Activated naive CD8-positive, alpha-beta T cell (primary cell): ENCODE results near the gene ENPP1.
"Not testable (repeated sequence)": the region's sequence is repeated elsewhere in the genome, so short reads cannot be mapped to it uniquely, and the experiment has no call there.

Experiments used
- H3K27ac Mint-ChIP-seq: one replicate; pipeline ENCODE4 v1.8.0; 2021; ENCODE audit warnings: mixed read lengths
- H3K27me3 Mint-ChIP-seq: one replicate; pipeline ENCODE4 v1.8.0; 2021; ENCODE audit warnings: mixed read lengths
- H3K36me3 Mint-ChIP-seq: one replicate; pipeline ENCODE4 v1.8.0; 2021; ENCODE audit warnings: mixed read lengths
- H3K4me1 Mint-ChIP-seq: one replicate; pipeline ENCODE4 v1.8.0; 2021; ENCODE audit warnings: low read depth, mixed read lengths
- H3K4me3 Mint-ChIP-seq: one replicate; pipeline ENCODE4 v1.8.0; 2021; ENCODE audit warnings: mild to moderate bottlenecking, mixed read lengths
- H3K9me3 Mint-ChIP-seq: one replicate; pipeline ENCODE4 v1.8.0; 2021; ENCODE audit warnings: low read depth, mixed read lengths

Gene ENPP1

GRCh38 chr6:131897621-131898020 is 89.8 kb downstream of the ENPP1 start:
- H3K4me1 Mint-ChIP-seq = no peaks in the 10 kb centered on the region
- H3K4me3 Mint-ChIP-seq = no peak overlapping the region
- peaks cover 15% of the 10 kb centered on the region for H3K9me3 Mint-ChIP-seq
- no peaks in the 10 kb centered on the region for H3K36me3 Mint-ChIP-seq
- H3K27me3 Mint-ChIP-seq = peaks cover 12% of the 10 kb centered on the region
- H3K27ac Mint-ChIP-seq = no peak overlapping the region

- Mint-ChIP-seq H3K4me1 (no peaks in the 10 kb centered on the region), H3K27me3 (peaks cover 13% of the 10 kb centered on the region), H3K36me3 (no peaks in the 10 kb centered on the region), H3K27ac (no peak overlapping the region), H3K4me3 (no peak overlapping the region), H3K9me3 (peaks cover 15% of the 10 kb centered on the region)
These were observed 90.9 kb downstream of the ENPP1 start for GRCh38 chr6:131898718-131899117.

DNA sequence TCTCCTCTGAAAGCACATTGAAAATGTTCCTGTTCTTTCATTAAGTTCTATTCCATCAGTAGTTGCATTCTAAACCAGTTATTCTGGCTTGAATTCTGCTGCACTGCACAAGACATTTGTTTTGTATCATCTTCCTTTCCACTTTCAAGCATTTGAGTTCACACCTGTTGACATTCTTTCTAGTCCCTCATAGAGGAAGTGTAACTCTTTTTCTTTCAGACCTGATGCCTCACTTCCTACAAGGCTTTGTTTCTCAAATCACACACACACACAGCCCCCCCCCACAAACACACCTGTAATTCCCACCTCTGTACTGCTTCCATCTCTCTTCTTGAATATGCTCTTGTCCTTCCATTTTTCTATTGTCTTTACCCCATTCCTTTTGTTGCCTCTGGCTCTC is 92.4 kb downstream of the ENPP1 start:
- Mint-ChIP-seq H3K27ac (no peak overlapping the region), H3K4me1 (no peaks in the 10 kb centered on the region), H3K27me3 (peaks cover 10% of the 10 kb centered on the region), H3K9me3 (peaks cover 15% of the 10 kb centered on the region), H3K36me3 (no peaks in the 10 kb centered on the region), H3K4me3 (no peak overlapping the region)

DNA sequence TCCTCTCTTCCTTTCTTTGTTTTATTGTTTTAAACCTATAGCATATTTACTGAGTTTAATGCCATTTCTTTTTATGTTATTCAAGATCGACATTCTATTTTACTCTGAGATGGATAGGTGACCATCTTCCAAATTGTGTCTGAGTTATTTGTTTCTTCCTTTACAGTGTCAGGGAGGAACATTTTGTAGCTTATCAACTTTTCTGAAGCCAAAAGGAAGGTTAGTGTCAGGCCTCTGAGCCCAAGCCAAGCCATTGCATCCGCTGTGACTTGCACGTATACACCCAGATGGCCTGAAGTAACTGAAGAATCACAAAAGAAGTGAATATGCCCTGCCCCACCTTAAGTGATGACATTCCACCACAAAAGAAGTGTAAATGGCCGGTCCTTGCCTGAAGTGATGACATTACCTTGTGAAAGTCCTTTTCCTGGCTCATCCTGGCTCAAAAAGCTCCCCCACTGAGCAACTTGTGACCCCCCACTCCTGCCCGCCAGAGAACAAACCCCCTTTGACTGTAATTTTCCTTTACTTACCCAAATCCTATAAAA is 93.6 kb downstream of the ENPP1 start:
- H3K4me1 Mint-ChIP-seq, H3K4me3 Mint-ChIP-seq, H3K27ac Mint-ChIP-seq, H3K27me3 Mint-ChIP-seq, H3K36me3 Mint-ChIP-seq: not testable (repeated sequence)
- peaks cover 15% of the 10 kb centered on the region for H3K9me3 Mint-ChIP-seq

DNA sequence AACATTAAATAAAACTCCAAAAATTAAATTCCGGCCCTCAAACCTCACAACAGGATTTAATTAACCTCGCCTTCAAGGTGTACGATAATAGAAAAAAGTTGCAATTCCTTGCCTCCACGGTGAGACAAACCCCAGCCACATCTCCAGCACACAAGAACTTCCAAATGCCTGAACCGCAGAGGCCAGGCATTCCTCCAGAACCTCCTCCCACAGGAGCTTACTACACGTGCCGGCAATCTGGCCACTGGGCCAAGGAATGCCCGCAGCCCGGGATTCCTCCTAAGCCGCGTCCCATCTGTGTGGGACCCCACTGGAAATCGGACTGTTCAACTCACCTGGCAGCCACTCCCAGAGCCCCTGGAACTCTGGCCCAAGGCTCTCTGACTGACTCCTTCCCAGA is 95.9 kb downstream of the ENPP1 start:
- H3K4me1 Mint-ChIP-seq, H3K4me3 Mint-ChIP-seq, H3K9me3 Mint-ChIP-seq, H3K27ac Mint-ChIP-seq, H3K36me3 Mint-ChIP-seq, H3K27me3 Mint-ChIP-seq: not testable (repeated sequence)

- H3K4me1 Mint-ChIP-seq, H3K27me3 Mint-ChIP-seq, H3K36me3 Mint-ChIP-seq, H3K4me3 Mint-ChIP-seq, H3K27ac Mint-ChIP-seq, H3K9me3 Mint-ChIP-seq: not testable (repeated sequence)
These were observed 101.0 kb downstream of the ENPP1 start for GRCh38 chr6:131908787-131909186.

- H3K4me1 Mint-ChIP-seq = peaks cover 3% of the 10 kb centered on the region
- H3K4me3 Mint-ChIP-seq = no peak overlapping the region
- H3K27me3 Mint-ChIP-seq = peaks cover 10% of the 10 kb centered on the region
- H3K9me3 Mint-ChIP-seq = no peaks in the 10 kb centered on the region
- H3K27ac Mint-ChIP-seq = no peak overlapping the region
- H3K36me3 Mint-ChIP-seq = no peaks in the 10 kb centered on the region
These were observed 101.8 kb downstream of the ENPP1 start for GRCh38 chr6:131909408-131910218.

DNA sequence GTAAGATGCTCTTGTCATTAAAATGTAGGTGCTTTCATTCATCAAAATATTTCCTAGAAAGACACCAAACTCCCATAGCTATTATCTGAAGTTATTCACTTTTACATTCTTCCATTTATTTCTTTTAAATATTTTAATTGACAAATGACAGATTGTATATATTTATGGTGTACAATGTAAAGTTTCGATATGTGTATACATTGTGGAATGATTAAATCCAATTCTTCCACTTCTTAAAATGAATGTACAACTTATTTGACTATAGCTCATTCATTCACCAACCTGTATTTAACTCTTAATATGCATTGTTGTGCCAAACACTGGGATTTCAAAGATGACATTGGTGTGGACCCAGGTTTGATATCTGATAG is 102.4 kb downstream of the ENPP1 start:
- Mint-ChIP-seq H3K27ac (no peak overlapping the region), H3K36me3 (no peaks in the 10 kb centered on the region), H3K27me3 (peaks cover 10% of the 10 kb centered on the region), H3K4me3 (no peak overlapping the region), H3K4me1 (peaks cover 3% of the 10 kb centered on the region), H3K9me3 (no peaks in the 10 kb centered on the region)

DNA sequence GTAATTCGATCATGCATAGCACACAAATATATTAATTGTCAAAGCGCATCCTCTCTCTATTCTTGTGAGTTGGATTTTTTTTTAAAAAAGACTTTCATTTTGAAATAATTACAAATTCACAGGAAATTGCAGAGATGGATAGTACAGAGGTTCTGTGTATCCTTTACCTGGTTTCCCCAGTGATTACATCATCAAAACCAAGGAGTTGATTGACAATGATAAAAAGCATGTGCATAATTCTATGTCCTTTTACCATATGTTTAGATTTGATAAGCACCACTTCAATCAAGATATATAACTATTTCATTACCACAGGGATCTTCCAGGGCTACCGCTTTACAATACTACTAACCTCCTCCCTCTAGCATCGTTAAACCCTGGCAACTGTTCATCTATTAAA is 103.1 kb downstream of the ENPP1 start:
- H3K4me3 Mint-ChIP-seq = no peak overlapping the region
- no peaks in the 10 kb centered on the region for H3K36me3 Mint-ChIP-seq
- H3K27ac Mint-ChIP-seq = no peak overlapping the region
- H3K4me1 Mint-ChIP-seq = peaks cover 3% of the 10 kb centered on the region
- H3K27me3 Mint-ChIP-seq = peaks cover 10% of the 10 kb centered on the region
- H3K9me3 Mint-ChIP-seq = no peaks in the 10 kb centered on the region

- Mint-ChIP-seq H3K4me3 (no peak overlapping the region), H3K4me1 (peaks cover 8% of the 10 kb centered on the region), H3K9me3 (no peaks in the 10 kb centered on the region), H3K36me3 (no peaks in the 10 kb centered on the region), H3K27ac (no peak overlapping the region), H3K27me3 (peaks cover 16% of the 10 kb centered on the region)
These were observed 104.1 kb downstream of the ENPP1 start for GRCh38 chr6:131911951-131912350.

DNA sequence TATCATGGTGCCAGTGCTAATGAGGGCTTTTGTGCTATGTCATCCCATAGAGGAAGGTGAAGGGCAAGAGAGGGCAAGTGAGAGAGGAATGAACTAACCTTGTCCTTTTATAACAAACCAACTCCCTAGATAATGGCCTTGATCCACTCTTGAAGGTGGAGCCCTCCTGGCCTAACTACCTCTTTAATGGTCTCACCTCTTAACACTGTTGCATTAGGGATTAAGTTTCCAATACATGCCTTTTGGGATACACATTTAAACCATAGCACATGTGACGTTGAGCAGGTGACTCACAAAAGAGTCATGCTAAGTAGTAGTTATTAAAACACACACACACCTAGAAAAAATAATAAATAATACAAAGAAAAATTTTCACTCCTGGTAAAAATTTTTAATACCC is 106.4 kb downstream of the ENPP1 start:
- Mint-ChIP-seq H3K4me1 (peaks cover 15% of the 10 kb centered on the region), H3K36me3 (no peaks in the 10 kb centered on the region), H3K27ac (no peak overlapping the region), H3K27me3 (peaks cover 23% of the 10 kb centered on the region), H3K9me3 (no peaks in the 10 kb centered on the region), H3K4me3 (no peak overlapping the region)

DNA sequence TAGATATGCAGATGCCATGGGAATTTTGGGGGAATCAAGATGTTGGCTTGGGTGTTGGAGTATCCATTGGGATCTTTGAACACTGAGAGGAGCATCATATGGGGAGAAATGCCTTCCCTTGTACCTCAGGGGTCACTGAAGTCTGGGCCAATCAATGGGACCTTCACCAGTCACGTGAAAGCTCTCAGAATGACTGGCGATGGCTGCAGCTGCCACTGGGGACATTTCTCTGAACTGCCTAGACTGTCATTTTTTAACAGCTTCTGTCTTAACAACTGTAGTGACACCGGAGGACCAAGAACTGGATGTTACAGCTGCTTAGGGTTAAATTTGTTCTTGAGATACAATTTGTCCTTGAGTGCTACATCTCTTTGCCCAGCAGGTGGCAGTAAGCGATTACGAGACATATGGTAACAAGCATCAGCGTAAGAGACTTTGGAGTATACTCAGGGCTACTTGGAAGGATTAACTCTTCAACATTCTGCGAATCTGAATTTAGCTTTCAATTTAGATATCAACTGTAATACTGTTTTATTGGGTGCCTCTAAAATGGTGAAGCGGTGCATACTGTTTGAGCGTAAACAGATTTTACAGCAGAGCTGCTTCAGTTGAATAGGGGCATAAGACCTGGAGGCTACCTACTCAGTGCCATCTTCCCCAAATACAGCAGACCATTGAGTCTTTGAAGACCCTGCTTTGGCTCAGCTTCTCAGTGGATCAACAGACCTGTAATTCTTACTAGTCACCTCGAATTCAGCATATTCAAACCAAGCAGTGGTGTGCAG is 107.3 kb downstream of the ENPP1 start:
- H3K27me3 Mint-ChIP-seq = peaks cover 22% of the 10 kb centered on the region
- H3K36me3 Mint-ChIP-seq = no peaks in the 10 kb centered on the region
- H3K4me1 Mint-ChIP-seq = peaks cover 12% of the 10 kb centered on the region
- H3K27ac Mint-ChIP-seq = no peak overlapping the region
- H3K4me3 Mint-ChIP-seq = no peak overlapping the region
- H3K9me3 Mint-ChIP-seq = no peaks in the 10 kb centered on the region

DNA sequence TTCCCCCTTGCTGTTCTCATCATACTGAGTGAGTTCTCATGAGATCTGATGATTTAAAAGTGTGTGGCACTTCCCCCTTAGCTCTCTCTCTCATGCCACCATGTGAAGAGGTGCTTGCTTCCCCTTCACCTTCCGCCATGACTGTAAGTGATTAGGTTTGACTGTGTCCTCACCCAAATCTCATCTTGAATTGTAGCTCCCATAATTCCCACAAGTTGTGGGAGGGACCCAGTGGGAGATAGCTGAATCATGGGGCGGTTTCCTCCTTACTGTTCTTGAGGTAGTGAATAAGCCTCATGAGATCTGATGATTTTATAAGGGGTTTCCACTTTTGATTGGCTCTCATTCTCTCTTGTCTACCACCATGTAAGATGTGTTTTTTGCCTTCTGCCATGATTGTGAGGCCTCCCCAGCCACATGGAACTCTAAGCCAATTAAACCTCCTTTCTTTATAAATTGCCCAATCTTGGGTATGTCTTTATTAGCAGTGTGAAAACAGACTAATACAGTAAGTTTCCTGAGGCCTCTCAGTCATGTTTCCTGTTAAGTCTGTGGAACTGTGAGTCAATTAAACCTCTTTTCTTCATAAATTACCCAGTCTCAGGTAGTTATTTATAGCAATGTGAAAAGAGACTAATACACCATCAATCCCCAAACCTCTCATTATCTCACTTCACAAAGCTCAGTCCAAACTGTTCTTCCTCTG is 108.4 kb downstream of the ENPP1 start:
- not testable (repeated sequence) for H3K4me3 Mint-ChIP-seq, H3K27ac Mint-ChIP-seq, H3K36me3 Mint-ChIP-seq, H3K9me3 Mint-ChIP-seq
- peaks cover 22% of the 10 kb centered on the region for H3K27me3 Mint-ChIP-seq
- peaks cover 12% of the 10 kb centered on the region for H3K4me1 Mint-ChIP-seq

- no peaks in the 10 kb centered on the region for H3K36me3 Mint-ChIP-seq
- H3K27me3 Mint-ChIP-seq = peaks cover 22% of the 10 kb centered on the region
- H3K27ac Mint-ChIP-seq = no peak overlapping the region
- peaks cover 7% of the 10 kb centered on the region for H3K9me3 Mint-ChIP-seq
- H3K4me3 Mint-ChIP-seq = no peak overlapping the region
- peaks cover 12% of the 10 kb centered on the region for H3K4me1 Mint-ChIP-seq
These were observed 109.0 kb downstream of the ENPP1 start for GRCh38 chr6:131916847-131917246.

- Mint-ChIP-seq H3K4me1 (peaks cover 12% of the 10 kb centered on the region), H3K4me3 (no peak overlapping the region), H3K36me3 (no peaks in the 10 kb centered on the region), H3K9me3 (peaks cover 7% of the 10 kb centered on the region), H3K27ac (no peak overlapping the region), H3K27me3 (peaks cover 22% of the 10 kb centered on the region)
These were observed 109.5 kb downstream of the ENPP1 start for GRCh38 chr6:131917318-131917717.
